CD4-positive, alpha-beta T cell (primary cell): ENCODE data around the gene KYNU. TPM values are rescaled to one million over a fixed set of nuclear protein-coding genes. Genes with fewer than 3 reads are reported as not detected.

Source experiments
- ATAC-seq: fragments of 200-7000 bp; cut with Tn5 transposase; one replicate; pipeline ENCODE4 v1.10.0; 2022; ENCODE audit warnings: mild to moderate bottlenecking; ENCODE audit not compliant: poor library complexity
- CTCF ChIA-PET: fragments of 350-600 bp; sonication (Branson Sonifier 250); formaldehyde crosslinking; loops from one replicate; lab custom pipeline; 2021; ENCODE audit warnings: antibody characterized with exemption, inconsistent platforms; lab: Charles Lee
- POLR2A ChIA-PET: fragments of 350-600 bp; sonication (Branson Sonifier 250); formaldehyde crosslinking; loops from one replicate; lab custom pipeline; 2021; ENCODE audit warnings: antibody characterized with exemption, inconsistent platforms; lab: Charles Lee
- DNase-seq, 14 experiments: peaks; one replicate each; pipeline ENCODE4 v3.0.0-alpha.2; 2013 to 2020; ENCODE audit warnings: mixed read lengths in 2 of 14
- H3K27ac ChIP-seq, 2 donors: one replicate each; pipeline versions ENCODE4 v1.5.1 to v1.7.0; 2013; ENCODE audit warnings: low read length in 2 of 2, low read depth in 1 of 2, mild to moderate bottlenecking in 1 of 2
- H3K27me3 ChIP-seq, 2 experiments: 1 replicate in 1 of 2; 2 replicates in 1 of 2; pipeline versions ENCODE4 v1.6.1 to v1.7.0; 2013; ENCODE audit warnings: low read length in 2 of 2, control low read depth in 1 of 2, mild to moderate bottlenecking in 1 of 2, moderate library complexity in 1 of 2; ENCODE audit not compliant: insufficient read depth in 2 of 2, control insufficient read depth in 1 of 2
- H3K36me3 ChIP-seq: one replicate; pipeline ENCODE4 v1.6.1; 2013; ENCODE audit warnings: low read length, control low read depth; ENCODE audit not compliant: insufficient read depth
- H3K4me1 ChIP-seq: one replicate; pipeline ENCODE4 v1.6.1; 2013; ENCODE audit warnings: low read length, control low read depth; ENCODE audit not compliant: insufficient read depth
- H3K4me3 ChIP-seq: one replicate; pipeline ENCODE4 v1.5.1; 2013; ENCODE audit warnings: mild to moderate bottlenecking, low read length, moderate library complexity
- H3K9me3 ChIP-seq, 2 experiments: 1 replicate in 1 of 2; 2 replicates in 1 of 2; pipeline versions ENCODE4 v1.6.1 to v1.7.0; 2013; ENCODE audit warnings: low read length in 2 of 2, mild to moderate bottlenecking in 2 of 2, control low read depth in 1 of 2, moderate library complexity in 1 of 2; ENCODE audit not compliant: control insufficient read depth in 1 of 2, insufficient read depth in 1 of 2
- H3K27ac Mint-ChIP-seq: one replicate; pipeline ENCODE4 v1.8.0; 2020; ENCODE audit warnings: mixed read lengths
- H3K27me3 Mint-ChIP-seq: one replicate; pipeline ENCODE4 v1.8.0; 2021; ENCODE audit warnings: mixed read lengths
- H3K36me3 Mint-ChIP-seq: one replicate; pipeline ENCODE4 v1.8.0; 2021; ENCODE audit warnings: low read depth, mixed read lengths
- H3K4me1 Mint-ChIP-seq: one replicate; pipeline ENCODE4 v1.8.0; 2021; ENCODE audit warnings: low read depth, mixed read lengths
- H3K4me3 Mint-ChIP-seq: one replicate; pipeline ENCODE4 v1.8.0; 2020; ENCODE audit warnings: mild to moderate bottlenecking, mixed read lengths
- H3K9me3 Mint-ChIP-seq: one replicate; pipeline ENCODE4 v1.8.0; 2020; ENCODE audit warnings: mixed read lengths
- intact Hi-C, 2 experiments: fragments of 100-400 bp; cut with DNase I in 1 of 2; cut with micrococcal nuclease in 1 of 2; formaldehyde crosslinking; loops; one replicate each; pipeline versions ENCODE4 v1.15.1 to v1.9.0; 2023 to 2025; cut with DNase I, micrococcal nuclease
- total RNA-seq, 174 experiments: library from RNA in 2 of 174; stranded (reverse) in 2 of 174; gene quantifications; one replicate each; pipeline ENCODE4 v1.2.3 and lab custom pipeline; 2021 to 2026
- TF ChIP-seq, protein P1 (sequence below): fragments of 200-600 bp; IDR thresholded peaks from one replicate; pipeline ENCODE4 v1.8.0; 2022; ENCODE audit warnings: antibody characterized with exemption, mild to moderate bottlenecking

KYNU gene
- total RNA-seq, 2 experiments from 2014 or later: 0.38 to 0.50 TPM

DNA sequence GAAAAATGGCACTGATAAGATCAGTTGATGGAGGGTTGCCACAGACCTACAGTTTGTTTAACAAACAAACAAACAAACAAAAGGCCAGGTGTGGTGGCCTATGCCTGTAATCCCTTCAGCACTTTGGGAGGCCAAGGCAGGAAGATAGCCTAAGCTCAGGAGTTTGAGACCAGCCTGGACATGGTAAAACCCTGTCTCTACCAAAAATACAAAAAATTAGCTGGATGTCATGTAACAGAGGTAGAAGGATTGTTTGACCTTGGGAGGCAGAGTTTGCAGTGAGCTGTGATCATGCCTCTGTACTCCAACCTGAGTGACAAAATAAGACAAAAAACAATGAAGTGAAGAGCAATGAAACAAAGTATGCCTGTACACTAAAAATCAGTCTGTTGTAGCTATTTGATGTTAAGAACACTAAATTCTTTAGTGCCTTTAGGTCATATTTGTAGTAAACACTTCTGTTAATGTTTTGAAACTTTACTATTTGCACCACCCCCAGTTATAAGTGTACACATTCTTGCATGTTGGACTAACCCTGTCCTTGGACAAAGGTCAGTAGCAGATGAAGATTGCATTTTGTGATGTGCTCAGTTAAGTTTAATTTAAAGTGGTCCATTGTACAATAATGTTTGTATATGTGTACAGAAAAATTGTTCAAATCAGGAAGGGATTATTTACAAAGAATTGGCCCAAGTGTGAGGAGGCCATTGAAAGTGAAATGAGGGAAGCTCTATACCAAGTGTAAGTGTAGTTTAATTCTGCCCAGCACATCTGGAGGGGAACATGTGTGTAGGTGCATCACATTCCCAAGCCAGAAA, 73.9 kb downstream of the KYNU start:
- H3K36me3 Mint-ChIP-seq: no peaks in the 10 kb centered on the region
- H3K27ac ChIP-seq: no peak overlapping the region
- no peaks in the 10 kb centered on the region for H3K36me3 ChIP-seq
- H3K27me3 ChIP-seq: no peaks in the 10 kb centered on the region
- TF ChIP-seq, protein P1, sequence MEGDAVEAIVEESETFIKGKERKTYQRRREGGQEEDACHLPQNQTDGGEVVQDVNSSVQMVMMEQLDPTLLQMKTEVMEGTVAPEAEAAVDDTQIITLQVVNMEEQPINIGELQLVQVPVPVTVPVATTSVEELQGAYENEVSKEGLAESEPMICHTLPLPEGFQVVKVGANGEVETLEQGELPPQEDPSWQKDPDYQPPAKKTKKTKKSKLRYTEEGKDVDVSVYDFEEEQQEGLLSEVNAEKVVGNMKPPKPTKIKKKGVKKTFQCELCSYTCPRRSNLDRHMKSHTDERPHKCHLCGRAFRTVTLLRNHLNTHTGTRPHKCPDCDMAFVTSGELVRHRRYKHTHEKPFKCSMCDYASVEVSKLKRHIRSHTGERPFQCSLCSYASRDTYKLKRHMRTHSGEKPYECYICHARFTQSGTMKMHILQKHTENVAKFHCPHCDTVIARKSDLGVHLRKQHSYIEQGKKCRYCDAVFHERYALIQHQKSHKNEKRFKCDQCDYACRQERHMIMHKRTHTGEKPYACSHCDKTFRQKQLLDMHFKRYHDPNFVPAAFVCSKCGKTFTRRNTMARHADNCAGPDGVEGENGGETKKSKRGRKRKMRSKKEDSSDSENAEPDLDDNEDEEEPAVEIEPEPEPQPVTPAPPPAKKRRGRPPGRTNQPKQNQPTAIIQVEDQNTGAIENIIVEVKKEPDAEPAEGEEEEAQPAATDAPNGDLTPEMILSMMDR: no peak
- no peaks in the 10 kb centered on the region for H3K4me1 Mint-ChIP-seq
- H3K4me3 ChIP-seq: no peak overlapping the region
- no peak overlapping the region for H3K4me3 Mint-ChIP-seq
- no peak for DNase-seq
- CTCF ChIA-PET: no interaction called here
- POLR2A ChIA-PET: no interaction called here
- intact Hi-C loops: no loop called here
- no peaks in the 10 kb centered on the region for H3K4me1 ChIP-seq
- peaks cover 0 to 8% of the 10 kb centered on the region in 2 experiments for H3K9me3 ChIP-seq
- no peak overlapping the region for H3K27ac Mint-ChIP-seq
- ATAC-seq: no peak
- H3K27me3 Mint-ChIP-seq: peaks cover 14% of the 10 kb centered on the region
- H3K9me3 Mint-ChIP-seq: no peaks in the 10 kb centered on the region

DNA sequence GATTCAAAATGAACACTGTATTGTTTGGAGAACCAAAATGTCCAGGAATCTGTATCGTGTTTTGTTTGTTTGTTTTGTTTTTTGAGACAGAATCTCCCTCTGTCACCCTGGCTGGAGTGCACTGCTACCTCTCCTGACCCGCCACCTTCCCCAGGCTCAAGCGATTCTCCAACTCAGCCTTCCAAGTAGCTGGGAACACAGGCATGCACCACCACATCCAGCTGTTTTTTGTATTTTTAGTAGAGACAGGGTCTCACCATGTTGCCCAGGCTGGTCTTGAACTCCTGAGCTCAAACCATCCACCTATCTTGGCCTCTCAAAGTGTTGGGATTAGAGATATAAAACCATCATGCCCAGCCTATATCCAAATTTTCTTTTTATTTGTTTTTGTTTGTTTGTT, 74.6 kb downstream of the KYNU start:
- H3K27me3 Mint-ChIP-seq: peaks cover 14% of the 10 kb centered on the region
- ChIA-PET POLR2A (no interaction called here), CTCF (no interaction called here)

DNA sequence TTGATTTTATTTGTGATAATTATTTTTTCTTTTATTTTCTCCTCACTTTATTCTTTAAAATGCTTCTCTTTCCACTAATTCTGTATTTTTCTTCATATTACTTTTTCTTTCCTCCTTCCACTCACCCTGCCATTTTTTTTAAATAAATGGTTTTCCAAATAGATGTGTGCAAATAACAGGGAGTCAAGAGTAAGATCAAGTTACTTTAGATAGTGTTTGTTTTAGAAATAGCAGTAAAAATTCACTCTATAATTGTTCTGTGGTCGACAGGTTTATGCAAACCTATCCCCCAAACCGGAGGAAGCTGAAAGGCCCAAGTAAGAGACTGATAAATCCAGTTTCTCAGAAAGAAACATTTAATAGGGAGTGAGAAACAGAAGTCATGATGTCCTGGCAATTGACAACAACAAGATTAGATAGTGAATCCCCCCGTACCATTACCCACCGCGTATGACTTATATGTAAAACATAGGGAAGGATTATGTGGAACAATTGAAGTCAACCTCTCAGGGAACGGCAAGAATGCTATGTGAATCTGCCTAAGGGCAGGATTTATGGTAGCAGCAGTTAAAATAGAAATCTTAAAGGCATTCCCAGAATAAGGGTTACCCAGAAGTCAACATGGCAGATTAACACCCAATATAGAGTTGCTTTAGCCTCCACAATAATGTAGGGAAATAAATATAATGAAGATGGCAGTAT, 75.5 kb downstream of the KYNU start:
- no peaks in the 10 kb centered on the region for H3K36me3 ChIP-seq
- H3K4me3 ChIP-seq: no peak overlapping the region
- H3K27me3 Mint-ChIP-seq: peaks cover 23% of the 10 kb centered on the region
- no peaks in the 10 kb centered on the region for H3K4me1 ChIP-seq
- no peak overlapping the region for H3K27ac Mint-ChIP-seq
- H3K27ac ChIP-seq: no peak overlapping the region
- H3K9me3 ChIP-seq: peaks cover 0 to 8% of the 10 kb centered on the region in 2 experiments
- H3K4me1 Mint-ChIP-seq: no peaks in the 10 kb centered on the region
- DNase-seq (no peak), ATAC-seq (no peak)
- ChIA-PET POLR2A (no interaction called here), CTCF (interaction anchor here (0.6 kb wide), 1 partner anchor 870 kb away, joined by 4 read pairs; no protein-coding TSS in a partner anchor)
- H3K27me3 ChIP-seq: no peaks in the 10 kb centered on the region
- H3K4me3 Mint-ChIP-seq: no peak overlapping the region
- no peaks in the 10 kb centered on the region for H3K9me3 Mint-ChIP-seq
- H3K36me3 Mint-ChIP-seq: no peaks in the 10 kb centered on the region
- TF ChIP-seq, protein P1: no peak
- intact Hi-C loops: no loop called here

More for the DNA sequence above, 74.6 kb downstream of the KYNU start:
- no peaks in the 10 kb centered on the region for H3K36me3 ChIP-seq
- no peaks in the 10 kb centered on the region for H3K9me3 Mint-ChIP-seq
- H3K36me3 Mint-ChIP-seq: no peaks in the 10 kb centered on the region
- TF ChIP-seq, protein P1: no peak
- intact Hi-C loops: no loop called here
- no peaks in the 10 kb centered on the region for H3K4me1 Mint-ChIP-seq
- H3K27ac Mint-ChIP-seq: no peak overlapping the region
- H3K4me1 ChIP-seq: no peaks in the 10 kb centered on the region
- H3K27ac ChIP-seq: no peak overlapping the region
- peaks cover 0 to 8% of the 10 kb centered on the region in 2 experiments for H3K9me3 ChIP-seq
- H3K4me3 ChIP-seq: no peak overlapping the region
- DNase-seq (no peak), ATAC-seq (no peak)
- no peak overlapping the region for H3K4me3 Mint-ChIP-seq
- H3K27me3 ChIP-seq: no peaks in the 10 kb centered on the region
